ENCODE data around the gene BCL2L12. TPM values are rescaled to one million over a fixed set of nuclear protein-coding genes. Genes with fewer than 3 reads are reported as not detected.
A peak's percentile ranks its signal among the peaks of the same experiment; 100 is the strongest.

BCL2L12 gene
- total RNA-seq, 1 experiment from 2014 or later = 3.0 TPM

DNA sequence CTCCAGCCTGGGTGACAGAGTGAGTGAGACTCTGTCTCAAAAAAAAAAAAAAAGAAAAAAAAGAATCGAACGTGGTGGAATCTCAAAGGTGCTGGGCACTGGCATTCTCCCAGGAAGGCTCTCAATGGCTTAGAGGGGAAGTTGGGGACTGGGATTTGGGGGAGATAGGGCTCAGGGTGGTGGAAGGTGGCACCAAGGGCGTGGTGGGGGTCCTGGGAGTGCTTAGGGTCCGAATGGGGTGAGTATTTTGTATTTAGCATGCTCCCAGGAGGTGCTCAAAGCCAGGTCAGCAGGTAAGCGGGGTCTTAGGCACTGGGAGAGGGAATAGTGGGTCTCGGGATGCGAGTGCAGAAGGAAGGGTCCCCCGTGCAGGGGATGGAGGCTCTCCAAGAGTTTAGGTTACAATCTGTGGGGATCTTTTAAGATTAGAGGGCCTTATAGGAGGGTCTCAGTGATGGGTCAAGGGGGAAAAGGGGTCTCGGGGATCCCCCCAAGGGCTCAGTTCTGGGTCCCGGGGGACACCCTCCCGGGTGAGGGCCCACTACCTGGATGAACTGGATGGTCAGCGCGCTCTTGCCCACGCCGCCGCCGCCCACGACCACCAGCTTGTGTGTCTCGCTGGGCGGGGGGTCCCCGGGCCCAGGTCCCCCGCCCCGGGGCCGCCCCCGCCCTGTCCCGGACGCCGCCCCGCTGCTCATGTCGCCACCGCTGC, 26.2 kb upstream of the BCL2L12 start:
- Histone ChIP-seq H3K4me3 (peak overlapping the region; percentile 58), H3K27me3 (no peaks in the 10 kb centered on the region), H3K36me3 (peaks cover 19% of the 10 kb centered on the region), H3K9me3 (no peaks in the 10 kb centered on the region)
- no peak for DNase-seq

- H3K9me3 ChIP-seq = no peaks in the 10 kb centered on the region
- H3K27me3 ChIP-seq = no peaks in the 10 kb centered on the region
- H3K4me3 ChIP-seq = peak within 1 kb of the TSS; percentile 98
- peak; percentile 100 for DNase-seq
- peaks cover 19% of the 10 kb centered on the region for H3K36me3 ChIP-seq
Measured at GRCh38 chr19:49640113-49640898, 25.4 kb upstream of the BCL2L12 start, which contains the start of gene RRAS. TSS of gene RRAS (minus strand) at chr19:49640143. CDS start at chr19:49640098, 45 bp downstream.

DNA sequence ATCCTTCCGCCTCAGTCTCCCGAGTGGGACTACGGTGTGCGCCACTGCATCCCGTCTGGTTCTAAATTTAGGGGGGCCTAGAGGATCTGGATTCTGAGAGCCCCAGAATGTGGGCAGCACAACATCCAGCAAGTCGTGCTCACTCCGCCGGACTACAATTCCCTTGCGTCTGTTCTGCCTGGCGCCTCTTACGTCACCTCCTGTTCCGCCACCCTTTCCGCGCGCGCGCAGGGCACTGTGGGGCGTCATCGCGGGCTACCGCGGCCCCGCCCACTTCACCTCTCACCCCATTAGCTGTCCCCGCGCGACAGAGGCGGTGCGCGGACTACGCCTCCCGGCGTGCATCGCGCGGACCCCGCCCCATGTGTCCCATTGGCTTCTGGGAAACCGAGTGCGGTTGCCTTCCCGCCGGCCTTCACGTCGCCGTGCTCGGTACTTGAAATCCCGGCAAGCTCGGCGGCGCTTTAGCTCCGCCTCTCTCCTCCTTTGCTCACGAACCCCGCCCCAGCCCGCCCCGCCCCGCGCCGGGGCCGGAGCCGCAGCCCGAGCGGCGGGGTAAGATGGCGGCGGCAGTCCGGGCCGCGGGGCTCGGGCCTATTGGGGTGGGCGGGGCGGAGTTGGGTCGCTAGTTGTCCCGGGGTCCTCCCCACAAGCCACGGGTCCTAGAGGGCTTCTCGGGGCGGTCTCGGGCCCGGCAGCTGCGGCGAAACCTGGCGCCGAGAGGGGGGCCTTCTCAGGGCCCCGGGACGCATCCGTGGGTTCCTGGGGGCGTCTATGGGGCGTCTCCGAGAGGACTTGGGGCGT, 23.8 kb upstream of the BCL2L12 start, which contains the start of gene SCAF1:
Gene SCAF1, plus strand, starts transcription at position 522 of the 804 bp plus-strand sequence. CDS start 2,818 bp downstream, outside the sequence.
- peak; percentile 100 for DNase-seq
- H3K27me3 ChIP-seq = no peaks in the 10 kb centered on the region
- H3K36me3 ChIP-seq = peaks cover 34% of the 10 kb centered on the region
- H3K4me3 ChIP-seq = peak within 1 kb of the TSS; percentile 98
- H3K9me3 ChIP-seq = no peaks in the 10 kb centered on the region

DNA sequence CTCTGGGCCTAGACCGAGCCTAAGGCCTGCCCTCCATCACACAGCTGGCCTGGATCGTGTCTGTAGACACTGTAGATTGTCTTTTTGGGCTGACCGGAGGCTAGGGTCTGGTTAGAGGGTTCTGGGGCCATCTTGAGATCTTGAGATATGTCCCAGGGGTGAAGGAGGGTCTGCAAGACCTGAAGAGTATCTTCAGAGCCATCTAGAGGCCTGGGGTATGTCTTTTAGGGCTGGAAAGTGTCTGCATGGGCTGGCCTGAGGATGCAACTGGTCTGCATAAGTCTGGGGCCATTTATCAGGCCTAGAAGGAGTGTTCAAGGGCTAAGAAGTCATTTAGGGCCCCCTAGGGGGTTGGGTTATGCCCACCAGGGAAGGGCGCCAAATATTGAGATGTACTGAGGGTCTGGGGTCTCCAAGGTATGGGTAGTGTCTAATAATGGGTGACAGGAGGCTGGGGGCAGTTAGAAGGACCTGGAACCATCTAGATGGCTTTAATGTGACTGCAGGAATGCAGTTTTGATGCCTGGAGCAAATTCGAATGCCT, 23.2 kb upstream of the BCL2L12 start:
- Histone ChIP-seq H3K36me3 (peaks cover 41% of the 10 kb centered on the region), H3K9me3 (no peaks in the 10 kb centered on the region), H3K27me3 (no peaks in the 10 kb centered on the region), H3K4me3 (peak overlapping the region; percentile 98)
- no peak for DNase-seq

GRCh38 chr19:49643466-49643865, 22.3 kb upstream of the BCL2L12 start:
- no peaks in the 10 kb centered on the region for H3K27me3 ChIP-seq
- DNase-seq = no peak
- H3K4me3 ChIP-seq = peak overlapping the region; percentile 98
- no peaks in the 10 kb centered on the region for H3K9me3 ChIP-seq
- H3K36me3 ChIP-seq = peaks cover 43% of the 10 kb centered on the region

DNA sequence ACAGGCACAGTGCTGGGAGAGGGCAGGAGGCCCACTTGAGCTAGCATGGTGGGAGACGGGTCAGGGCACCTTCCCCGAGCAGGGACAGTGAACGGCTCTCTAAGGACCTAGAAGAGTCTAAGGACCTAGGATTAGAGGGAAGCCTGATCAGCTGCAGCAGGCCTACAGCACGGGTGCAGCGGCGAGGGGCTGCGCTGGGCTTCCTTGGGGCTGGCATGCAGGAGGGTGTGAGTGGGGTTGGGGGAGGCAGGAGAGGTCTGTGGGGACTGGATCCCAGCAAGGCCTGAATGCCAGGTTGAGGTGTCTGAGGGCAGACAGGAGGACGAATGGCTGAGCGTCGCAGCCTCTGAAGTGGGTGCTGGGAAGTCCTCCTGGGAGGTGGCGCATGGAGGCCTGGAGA, 20.1 kb upstream of the BCL2L12 start:
- no peaks in the 10 kb centered on the region for H3K9me3 ChIP-seq
- no peak overlapping the region for H3K4me3 ChIP-seq

DNA sequence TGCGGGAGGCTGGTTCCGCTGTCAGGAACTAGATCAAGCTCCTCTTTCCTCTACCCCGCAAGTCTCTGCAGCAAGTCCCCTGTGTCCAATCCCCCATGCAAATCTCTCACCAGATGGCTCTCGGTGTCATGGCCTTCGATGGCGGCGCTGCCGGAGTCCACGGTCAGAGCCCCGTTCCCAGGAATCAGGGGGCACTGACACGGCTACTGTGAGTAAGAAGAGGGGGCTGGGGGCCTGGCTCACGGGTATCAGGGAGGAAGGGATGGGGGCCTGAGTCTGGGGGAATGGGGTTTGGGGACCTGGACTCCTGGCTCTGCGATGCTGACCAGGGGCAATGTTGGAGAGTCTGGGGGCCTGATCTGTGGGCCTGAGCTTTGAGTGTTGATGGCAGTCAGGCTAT, 19.7 kb upstream of the BCL2L12 start:
- H3K9me3 ChIP-seq = no peaks in the 10 kb centered on the region
- H3K36me3 ChIP-seq = peaks cover 64% of the 10 kb centered on the region
- H3K4me3 ChIP-seq = no peak overlapping the region
- H3K27me3 ChIP-seq = no peaks in the 10 kb centered on the region
- no peak for DNase-seq

More for the DNA sequence above, 20.1 kb upstream of the BCL2L12 start:
- no peak for DNase-seq
- Histone ChIP-seq H3K36me3 (peaks cover 63% of the 10 kb centered on the region), H3K27me3 (no peaks in the 10 kb centered on the region)

GRCh38 chr19:49646586-49646985, 19.1 kb upstream of the BCL2L12 start:
- no peaks in the 10 kb centered on the region for H3K27me3 ChIP-seq
- no peak overlapping the region for H3K4me3 ChIP-seq
- no peak for DNase-seq
- no peaks in the 10 kb centered on the region for H3K9me3 ChIP-seq
- peaks cover 67% of the 10 kb centered on the region for H3K36me3 ChIP-seq

- no peaks in the 10 kb centered on the region for H3K9me3 ChIP-seq
- peaks cover 77% of the 10 kb centered on the region for H3K36me3 ChIP-seq
- DNase-seq = no peak
Measured at GRCh38 chr19:49651029-49651819, 14.5 kb upstream of the BCL2L12 start.

GRCh38 chr19:49651820-49652550, 13.7 kb upstream of the BCL2L12 start:
- no peak for DNase-seq
- H3K27me3 ChIP-seq = no peaks in the 10 kb centered on the region
- no peaks in the 10 kb centered on the region for H3K9me3 ChIP-seq
- H3K4me3 ChIP-seq = no peak overlapping the region
- H3K36me3 ChIP-seq = peaks cover 77% of the 10 kb centered on the region

More at GRCh38 chr19:49651029-49651819, 14.5 kb upstream of the BCL2L12 start:
- no peak overlapping the region for H3K4me3 ChIP-seq
- H3K27me3 ChIP-seq = no peaks in the 10 kb centered on the region

DNA sequence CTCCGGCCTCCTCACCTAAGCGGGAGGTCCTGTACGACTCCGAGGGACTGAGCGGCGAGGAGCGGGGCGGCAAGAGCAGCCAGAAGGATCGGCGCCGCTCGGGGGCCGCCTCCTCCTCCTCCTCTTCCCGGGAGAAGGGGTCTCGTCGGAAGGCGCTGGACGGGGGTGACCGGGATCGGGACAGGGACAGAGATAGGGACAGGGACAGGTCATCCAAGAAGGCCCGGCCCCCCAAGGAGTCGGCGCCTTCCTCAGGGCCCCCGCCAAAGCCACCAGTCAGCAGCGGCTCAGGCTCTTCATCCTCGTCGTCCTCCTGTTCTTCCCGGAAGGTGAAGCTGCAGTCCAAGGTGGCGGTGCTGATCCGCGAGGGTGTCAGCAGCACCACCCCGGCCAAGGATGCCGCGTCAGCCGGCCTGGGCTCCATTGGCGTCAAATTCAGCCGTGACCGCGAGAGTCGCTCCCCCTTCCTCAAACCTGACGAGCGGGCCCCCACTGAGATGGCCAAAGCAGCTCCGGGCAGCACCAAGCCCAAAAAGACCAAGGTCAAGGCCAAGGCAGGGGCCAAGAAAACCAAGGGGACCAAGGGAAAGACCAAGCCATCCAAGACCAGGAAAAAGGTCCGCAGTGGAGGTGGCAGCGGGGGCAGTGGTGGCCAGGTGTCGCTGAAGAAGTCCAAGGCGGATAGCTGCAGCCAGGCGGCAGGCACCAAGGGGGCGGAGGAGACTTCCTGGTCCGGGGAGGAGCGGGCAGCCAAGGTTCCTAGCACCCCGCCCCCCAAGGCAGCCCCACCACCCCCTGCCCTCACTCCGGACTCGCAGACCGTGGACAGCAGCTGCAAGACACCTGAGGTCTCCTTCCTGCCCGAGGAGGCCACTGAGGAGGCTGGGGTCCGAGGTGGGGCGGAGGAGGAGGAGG, 12.9 kb upstream of the BCL2L12 start:
- Histone ChIP-seq H3K36me3 (peaks cover 76% of the 10 kb centered on the region), H3K9me3 (no peaks in the 10 kb centered on the region), H3K27me3 (no peaks in the 10 kb centered on the region), H3K4me3 (no peak overlapping the region)
- no peak for DNase-seq

- H3K4me3 ChIP-seq = no peak overlapping the region
- peaks cover 81% of the 10 kb centered on the region for H3K36me3 ChIP-seq
- H3K27me3 ChIP-seq = no peaks in the 10 kb centered on the region
- no peak for DNase-seq
- H3K9me3 ChIP-seq = no peaks in the 10 kb centered on the region
Measured at GRCh38 chr19:49653466-49653806, 12.3 kb upstream of the BCL2L12 start.

DNA sequence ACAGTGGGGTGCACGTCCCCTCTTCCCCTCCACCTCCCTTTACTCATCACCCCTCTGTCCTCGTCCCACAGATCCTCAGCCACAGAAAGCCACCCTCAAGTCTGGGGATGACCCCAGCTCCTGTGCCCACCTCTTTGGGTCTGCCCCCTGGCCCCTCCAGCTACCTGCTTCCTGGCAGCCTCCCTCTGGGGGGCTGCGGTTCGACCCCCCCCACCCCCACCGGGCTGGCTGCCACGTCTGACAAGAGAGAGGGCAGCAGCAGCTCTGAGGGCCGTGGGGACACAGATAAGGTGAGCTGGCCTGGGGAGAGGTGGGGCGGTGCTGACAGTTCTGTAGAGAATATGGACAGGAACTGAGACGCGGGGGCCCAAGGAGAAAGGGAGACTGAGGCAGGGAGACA, 11.2 kb upstream of the BCL2L12 start:
- peaks cover 83% of the 10 kb centered on the region for H3K36me3 ChIP-seq
- H3K4me3 ChIP-seq = no peak overlapping the region
- DNase-seq = no peak
- H3K9me3 ChIP-seq = no peaks in the 10 kb centered on the region
- no peaks in the 10 kb centered on the region for H3K27me3 ChIP-seq

DNA sequence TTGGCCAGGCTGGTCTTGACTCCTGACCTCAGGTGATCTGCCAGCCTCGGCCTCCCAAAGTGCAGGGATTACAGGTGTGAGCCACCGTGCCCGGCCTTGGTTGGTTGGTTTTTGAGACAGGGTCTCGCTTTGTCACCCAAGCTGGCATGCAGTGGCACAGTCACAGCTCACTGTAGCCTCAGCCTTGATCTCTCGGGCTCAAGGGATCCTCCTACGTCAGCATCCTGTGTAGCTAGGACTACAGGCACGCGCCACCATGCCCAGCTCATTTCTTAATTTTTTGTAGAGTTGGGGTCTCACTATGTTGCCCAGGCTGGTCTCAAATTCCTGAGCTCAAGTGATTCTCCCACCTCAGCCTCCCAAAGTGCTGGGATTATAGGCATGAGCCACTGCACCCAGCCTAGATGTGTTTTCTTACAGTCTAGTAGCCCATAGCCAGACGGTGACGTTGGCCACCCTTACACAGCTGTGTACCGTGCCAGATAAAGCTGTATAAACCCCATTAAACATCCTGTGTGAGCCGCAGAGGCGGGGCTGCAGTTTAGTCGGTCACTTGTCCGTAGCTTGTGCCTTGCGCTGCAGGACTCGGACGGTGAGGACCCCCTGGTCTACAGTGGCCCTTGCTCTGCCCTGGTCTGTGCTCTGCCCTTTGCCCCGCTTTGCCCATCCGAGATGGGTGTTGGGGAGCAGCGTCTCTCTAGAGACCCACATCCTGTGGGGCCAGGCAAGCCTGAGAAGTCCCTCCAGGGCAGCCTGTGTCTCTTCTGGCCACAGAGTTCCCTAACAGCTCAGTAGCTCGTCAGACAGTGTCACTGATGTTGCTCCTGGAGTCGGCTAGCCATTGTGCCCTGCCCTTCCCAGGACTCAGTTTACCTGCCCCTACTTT, 9.9 kb upstream of the BCL2L12 start:
- no peak for DNase-seq
- Histone ChIP-seq H3K9me3 (no peaks in the 10 kb centered on the region), H3K36me3 (peaks cover 83% of the 10 kb centered on the region), H3K27me3 (no peaks in the 10 kb centered on the region), H3K4me3 (no peak overlapping the region)

All from MG63 (cell line).